Left ventricle myocardium superior (tissue), 1 donor: ENCODE results near the gene XRCC5. TPM values are rescaled to one million over a fixed set of nuclear protein-coding genes. Genes with fewer than 3 reads are reported as not detected.

Experiments
- ATAC-seq: fragments of 200-7000 bp; cut with Tn5 transposase; one replicate; pipeline ENCODE4 v1.9.1; 2020; ENCODE audit warnings: mild to moderate bottlenecking, moderate library complexity
- DNase-seq: peaks from one replicate; pipeline ENCODE4 v3.0.0-alpha.2; 2020
- intact Hi-C: fragments of 100-400 bp; cut with micrococcal nuclease; formaldehyde crosslinking; loops from one replicate; pipeline ENCODE4 v1.11.0; 2022
- total RNA-seq: library from RNA; stranded (reverse); fragmentation: NEBNext Ultra II Directional; extraction: Animal tissue kit (Norgen Biotek cat#: 25700); gene quantifications from one replicate; pipeline ENCODE4 v1.2.1, GENCODE V29; 2021
- donor health status: DM: no; HTN: yes; CAD: no; lungs with severe emphysema.

XRCC5 gene
- total RNA-seq, 1 donor from 2014 or later = 129 TPM

- intact Hi-C loops = no loop called here
- no peak for DNase-seq
- ATAC-seq = peak; percentile 25
Observed at GRCh38 chr2:216146573-216146972, 37.4 kb downstream of the XRCC5 start.

GRCh38 chr2:216147172-216148131 is 38.3 kb downstream of the XRCC5 start:
- DNase-seq = no peak
- intact Hi-C loops = no loop called here
- no peak for ATAC-seq

GRCh38 chr2:216148983-216149382 is 39.8 kb downstream of the XRCC5 start:
- intact Hi-C loops = no loop called here
- no peak for ATAC-seq

GRCh38 chr2:216149741-216150140 is 40.6 kb downstream of the XRCC5 start:
- ATAC-seq = no peak
- intact Hi-C loops = no loop called here

More at GRCh38 chr2:216148983-216149382, 39.8 kb downstream of the XRCC5 start:
- DNase-seq = no peak

GRCh38 chr2:216151313-216152025 is 42.3 kb downstream of the XRCC5 start:
- ATAC-seq = no peak
- DNase-seq = no peak

More at GRCh38 chr2:216149741-216150140, 40.6 kb downstream of the XRCC5 start:
- no peak for DNase-seq

GRCh38 chr2:216155954-216156353 is 46.8 kb downstream of the XRCC5 start:
- DNase-seq (no peak), ATAC-seq (no peak)
- intact Hi-C loops = no loop called here

More at GRCh38 chr2:216151313-216152025, 42.3 kb downstream of the XRCC5 start:
- intact Hi-C loops = no loop called here

- no peak for ATAC-seq
- intact Hi-C loops = no loop called here
- no peak for DNase-seq
Observed at GRCh38 chr2:216156822-216157221, 47.7 kb downstream of the XRCC5 start.

- DNase-seq (no peak), ATAC-seq (no peak)
- intact Hi-C loops = no loop called here
Observed at GRCh38 chr2:216159144-216159543, 50.0 kb downstream of the XRCC5 start.

GRCh38 chr2:216159646-216160045 is 50.5 kb downstream of the XRCC5 start:
- intact Hi-C loops = no loop called here
- ATAC-seq (no peak), DNase-seq (no peak)

- intact Hi-C loops = no loop called here
- DNase-seq (no peak), ATAC-seq (no peak)
Observed at GRCh38 chr2:216160786-216161185, 51.6 kb downstream of the XRCC5 start.

GRCh38 chr2:216161967-216162366 is 52.8 kb downstream of the XRCC5 start:
- intact Hi-C loops = no loop called here
- no peak for ATAC-seq
- DNase-seq = no peak

GRCh38 chr2:216163518-216163917 is 54.4 kb downstream of the XRCC5 start:
- ATAC-seq (peak; percentile 70), DNase-seq (no peak)
- intact Hi-C loops = no loop called here

- DNase-seq (no peak), ATAC-seq (no peak)
- intact Hi-C loops = no loop called here
Observed at GRCh38 chr2:216164087-216164486, 54.9 kb downstream of the XRCC5 start.

- no peak for DNase-seq
- intact Hi-C loops = no loop called here
- no peak for ATAC-seq
Observed at GRCh38 chr2:216164576-216164975, 55.4 kb downstream of the XRCC5 start.

- intact Hi-C loops = no loop called here
- DNase-seq (no peak), ATAC-seq (no peak)
Observed at GRCh38 chr2:216165711-216166110, 56.6 kb downstream of the XRCC5 start.

GRCh38 chr2:216169087-216169486 is 59.9 kb downstream of the XRCC5 start:
- DNase-seq (no peak), ATAC-seq (no peak)
- intact Hi-C loops = no loop called here

GRCh38 chr2:216170076-216170763 is 61.1 kb downstream of the XRCC5 start:
- DNase-seq (no peak), ATAC-seq (no peak)
- intact Hi-C loops = no loop called here

- no peak for DNase-seq
- intact Hi-C loops = no loop called here
- peak; percentile 28 for ATAC-seq
Observed at GRCh38 chr2:216171011-216171410, 61.9 kb downstream of the XRCC5 start.

- intact Hi-C loops = no loop called here
- ATAC-seq (no peak), DNase-seq (no peak)
Observed at GRCh38 chr2:216172493-216172892, 63.3 kb downstream of the XRCC5 start.

- DNase-seq (no peak), ATAC-seq (no peak)
- intact Hi-C loops = no loop called here
Observed at GRCh38 chr2:216179015-216179414, 69.9 kb downstream of the XRCC5 start.
